GM19099 (cell line): Measurements from ENCODE around the gene NFIA.

Experiments
- POLR2A ChIP-seq: IDR thresholded peaks from 3 replicates; pipeline ENCODE4 v1.6.1; 2011; ENCODE audit warnings: low read depth; ENCODE audit not compliant: insufficient read length; ENCODE audit errors: extremely low read depth

Gene NFIA

DNA sequence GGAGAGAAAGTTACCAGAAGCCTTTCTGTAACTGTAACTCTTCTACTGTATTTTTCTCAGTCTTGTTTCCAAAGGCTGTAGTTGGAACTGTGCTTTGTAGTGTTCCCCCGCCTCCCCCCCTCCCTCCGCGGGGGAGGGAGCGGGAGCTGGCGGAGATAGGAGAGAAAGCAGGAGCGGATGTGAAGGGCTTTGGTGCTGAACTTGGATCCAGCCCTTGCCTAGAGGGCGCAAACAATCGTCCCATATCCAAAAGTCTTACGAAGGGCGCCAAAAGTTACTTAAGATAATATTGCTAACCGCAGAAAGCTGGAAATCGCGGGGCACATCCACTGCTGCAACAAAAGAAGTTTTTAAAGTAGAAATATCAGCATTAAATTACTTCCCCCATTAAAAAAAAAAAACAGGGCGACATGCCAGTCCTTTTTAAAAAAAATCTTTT lies 2.4 kb upstream of the NFIA start:
- TF ChIP-seq POLR2A: no peak

DNA sequence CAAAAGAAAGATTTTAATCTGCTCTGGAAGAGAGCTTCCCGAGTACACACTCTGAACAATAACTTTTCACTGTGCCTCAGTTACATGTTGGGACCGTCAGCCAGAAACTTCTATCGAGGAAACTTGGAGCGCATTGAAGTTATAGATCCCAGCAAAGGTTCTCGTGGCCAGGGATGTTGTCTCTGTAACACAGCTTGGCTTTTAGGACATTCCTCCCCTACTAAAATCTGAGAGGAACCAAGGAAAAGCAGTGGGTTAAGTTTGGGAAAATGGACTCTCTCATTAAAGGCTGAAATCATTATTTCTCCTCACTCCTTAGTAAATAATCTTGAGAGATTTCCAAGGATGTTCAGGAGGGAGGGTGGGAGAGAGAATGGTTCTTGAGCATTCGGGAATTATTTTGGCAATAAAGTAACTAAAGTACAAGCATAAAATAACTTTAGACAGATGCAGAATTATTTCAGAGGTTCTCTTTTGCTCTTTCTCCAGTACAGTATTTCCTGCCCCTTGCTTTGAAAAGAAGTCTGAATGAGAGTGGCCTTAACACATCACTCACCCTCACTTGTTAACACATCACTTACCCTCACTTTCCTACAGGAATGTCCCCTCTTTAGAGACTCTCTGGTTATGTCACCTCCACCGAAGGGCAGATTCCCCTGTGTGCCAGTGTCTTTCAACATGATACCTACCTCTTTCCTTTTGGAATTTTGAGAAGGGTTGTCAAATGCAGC lies 1.8 kb upstream of the NFIA start:
- TF ChIP-seq POLR2A: no peak

GRCh38 chr1:61081144-61081685 lies 1.1 kb upstream of the NFIA start:
- no peak for TF ChIP-seq POLR2A

GRCh38 chr1:61081686-61082310 lies 563 bp upstream of the NFIA start:
- no peak for TF ChIP-seq POLR2A

DNA sequence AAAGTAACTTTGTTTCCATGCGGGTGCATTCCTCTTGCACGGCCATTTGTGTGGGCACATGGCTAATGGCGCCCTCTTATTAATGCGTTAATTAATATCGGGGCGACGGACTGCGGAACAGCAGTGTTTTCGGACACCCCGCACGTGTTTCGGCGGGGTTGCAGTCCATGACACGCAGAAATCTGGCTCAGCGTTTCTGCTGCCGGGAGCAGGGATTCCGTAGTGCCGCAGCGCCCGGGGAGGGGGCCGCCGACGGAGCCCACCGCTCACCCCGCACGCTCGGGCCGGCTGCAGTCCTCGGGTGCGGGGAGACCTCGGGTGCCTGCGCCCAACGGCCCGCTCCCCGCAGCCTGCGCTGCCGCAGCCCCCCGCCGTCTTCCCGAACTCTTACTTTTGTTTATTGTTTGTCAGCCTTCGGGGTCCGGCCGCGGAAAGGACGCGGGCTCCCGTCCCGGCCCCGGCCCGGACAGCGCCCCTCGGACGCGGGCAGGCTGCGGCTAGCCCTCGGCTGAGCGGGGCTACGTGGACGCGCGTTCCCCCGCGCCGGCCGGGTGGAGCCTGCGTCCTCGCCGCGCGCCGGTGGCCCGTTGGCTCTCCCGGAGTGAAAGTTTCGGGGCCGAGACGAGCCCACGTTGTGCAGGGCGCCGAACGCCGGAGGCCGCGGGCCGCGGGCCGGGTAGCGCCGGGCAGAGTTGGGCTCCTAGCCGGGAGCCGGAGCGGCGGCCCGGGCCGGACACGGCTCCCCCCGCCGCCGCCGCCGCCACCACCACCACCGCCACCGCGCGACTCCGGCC lies 849 bp downstream of the NFIA start:
- TF ChIP-seq POLR2A: no peak

GRCh38 chr1:61083807-61084440 lies 1.6 kb downstream of the NFIA start:
- no peak for TF ChIP-seq POLR2A

DNA sequence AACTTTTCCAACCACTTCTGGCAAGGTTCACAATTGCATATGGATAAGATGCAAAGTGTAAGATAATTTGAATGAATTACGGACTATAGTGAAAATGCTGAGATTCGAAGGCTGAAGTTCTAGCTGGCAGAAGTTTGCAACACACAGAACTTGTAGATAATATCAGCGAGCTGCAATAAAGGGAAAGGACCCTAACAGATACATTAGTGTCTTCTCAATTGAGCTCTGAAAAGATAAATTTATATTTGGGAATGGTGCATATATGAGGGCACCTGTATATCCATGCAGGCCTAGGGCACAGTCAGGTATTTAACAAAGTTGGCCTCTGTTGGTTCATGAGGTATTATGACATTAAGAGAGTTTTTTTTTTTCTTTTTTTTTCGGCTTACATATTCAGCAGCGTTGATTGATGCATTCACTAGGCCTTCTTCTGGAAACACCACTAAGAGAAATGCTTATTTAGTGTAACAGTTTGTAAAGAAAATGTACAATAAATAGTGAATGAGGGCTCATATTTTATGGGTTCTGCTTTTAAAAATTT lies 2.2 kb downstream of the NFIA start:
- TF ChIP-seq POLR2A: no peak

GRCh38 chr1:61085206-61085982 lies 3.0 kb downstream of the NFIA start:
- no peak for TF ChIP-seq POLR2A

DNA sequence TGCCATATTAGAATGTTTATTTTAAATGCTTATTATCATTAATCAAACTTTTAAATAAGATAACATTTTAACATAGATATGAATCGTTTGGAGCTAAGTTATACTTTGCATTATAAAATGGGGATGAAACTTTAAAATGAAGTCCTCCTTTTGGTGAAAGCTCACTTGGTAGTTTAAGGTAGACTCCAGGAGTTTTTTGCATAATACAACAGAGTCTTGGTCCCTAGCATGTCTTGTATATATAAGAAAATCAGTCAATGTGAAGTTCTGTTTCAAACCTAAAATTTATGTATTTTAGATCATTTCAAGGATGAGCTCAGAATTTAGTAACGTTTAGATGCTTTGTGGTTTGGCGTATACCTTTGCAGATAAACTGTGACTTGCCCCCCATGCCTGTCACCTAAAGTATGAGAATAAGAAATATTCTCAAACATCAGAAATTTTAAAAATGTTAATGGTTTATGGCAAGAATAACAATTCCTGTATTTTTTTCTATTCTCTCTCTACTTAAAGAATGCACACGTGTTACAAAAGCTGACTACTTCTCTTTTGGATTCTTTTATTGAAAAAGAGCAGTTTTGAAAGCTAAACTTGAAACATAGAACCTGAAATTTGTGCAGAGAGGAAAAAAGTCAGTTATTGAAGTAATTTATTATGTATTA lies 3.8 kb downstream of the NFIA start:
- TF ChIP-seq POLR2A: no peak

DNA sequence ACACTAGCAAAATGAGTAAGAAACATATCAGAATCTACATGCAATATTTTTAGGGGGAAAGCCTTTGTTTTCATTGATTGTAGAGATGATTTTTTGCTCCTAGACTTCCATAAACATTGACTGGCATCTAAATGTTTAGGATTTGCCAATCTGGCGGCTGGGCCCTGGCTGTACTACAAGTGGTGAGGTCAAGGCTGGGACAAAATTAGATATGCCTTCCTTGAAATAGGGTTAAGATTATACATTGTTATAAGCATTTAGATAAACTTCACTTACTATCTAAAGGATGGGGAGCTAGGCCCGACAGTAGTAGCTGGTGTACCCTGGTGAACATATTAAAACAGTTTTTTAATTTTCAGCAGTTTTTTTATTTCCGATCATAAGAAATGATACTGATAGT lies 5.2 kb downstream of the NFIA start:
- no peak for TF ChIP-seq POLR2A

- TF ChIP-seq POLR2A: no peak
These were observed 6.0 kb downstream of the NFIA start for GRCh38 chr1:61088163-61088974.

GRCh38 chr1:61089338-61089737 lies 7.0 kb downstream of the NFIA start:
- no peak for TF ChIP-seq POLR2A

GRCh38 chr1:61089741-61090140 lies 7.4 kb downstream of the NFIA start:
- no peak for TF ChIP-seq POLR2A
